Stomach (tissue), 4 donors: ENCODE measurements around the gene RPL7A.

Experiments
- EP300 ChIP-seq: sonication (generic); formaldehyde crosslinking; IDR thresholded peaks from one replicate; pipeline ENCODE4 v1.6.1; 2017; ENCODE audit warnings: antibody characterized with exemption
- POLR2A ChIP-seq, 4 donors: fragments of 450-650 bp; IDR thresholded peaks; one replicate each; pipeline ENCODE4 v1.6.1; 2016; ENCODE audit warnings: antibody characterized with exemption in 4 of 4, control low read depth in 2 of 4, mild to moderate bottlenecking in 1 of 4, moderate library complexity in 1 of 4
- POLR2AphosphoS5 ChIP-seq, 3 donors: sonication (generic); formaldehyde crosslinking; IDR thresholded peaks; one replicate each; pipeline ENCODE4 v1.6.1; 2016; ENCODE audit warnings: antibody characterized with exemption in 3 of 3
- TF ChIP-seq, protein P1 (sequence below), 7 experiments: fragments of 450-650 bp in 4 of 7; fragments of 200-600 bp in 3 of 7; sonication (generic) in 3 of 7; IDR thresholded peaks; one replicate each; pipeline ENCODE4 v1.5.1; 2016 to 2019; ENCODE audit warnings: antibody characterized with exemption in 7 of 7, control low read depth in 2 of 7, mild to moderate bottlenecking in 1 of 7

DNA sequence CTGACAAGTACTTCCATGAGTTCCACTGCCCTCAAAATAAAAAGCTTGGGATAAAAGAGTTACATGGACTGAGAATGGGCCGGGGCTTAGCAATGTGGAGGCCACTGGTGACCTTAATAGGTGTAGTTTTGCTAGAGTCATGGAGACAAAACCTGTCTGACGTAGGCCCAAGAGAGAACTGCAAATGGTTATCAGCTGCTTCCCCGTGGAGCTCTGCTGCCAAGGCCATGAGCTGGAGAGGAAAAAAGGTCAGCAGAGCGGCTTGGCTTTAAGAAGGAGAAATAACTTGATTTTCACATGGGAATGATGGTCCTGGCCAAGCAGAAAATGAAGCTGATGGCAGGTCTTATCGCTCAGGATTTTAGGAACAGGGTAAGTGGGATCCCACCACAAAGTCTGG, 8.4 kb upstream of the RPL7A start:
- TF ChIP-seq, protein P1, sequence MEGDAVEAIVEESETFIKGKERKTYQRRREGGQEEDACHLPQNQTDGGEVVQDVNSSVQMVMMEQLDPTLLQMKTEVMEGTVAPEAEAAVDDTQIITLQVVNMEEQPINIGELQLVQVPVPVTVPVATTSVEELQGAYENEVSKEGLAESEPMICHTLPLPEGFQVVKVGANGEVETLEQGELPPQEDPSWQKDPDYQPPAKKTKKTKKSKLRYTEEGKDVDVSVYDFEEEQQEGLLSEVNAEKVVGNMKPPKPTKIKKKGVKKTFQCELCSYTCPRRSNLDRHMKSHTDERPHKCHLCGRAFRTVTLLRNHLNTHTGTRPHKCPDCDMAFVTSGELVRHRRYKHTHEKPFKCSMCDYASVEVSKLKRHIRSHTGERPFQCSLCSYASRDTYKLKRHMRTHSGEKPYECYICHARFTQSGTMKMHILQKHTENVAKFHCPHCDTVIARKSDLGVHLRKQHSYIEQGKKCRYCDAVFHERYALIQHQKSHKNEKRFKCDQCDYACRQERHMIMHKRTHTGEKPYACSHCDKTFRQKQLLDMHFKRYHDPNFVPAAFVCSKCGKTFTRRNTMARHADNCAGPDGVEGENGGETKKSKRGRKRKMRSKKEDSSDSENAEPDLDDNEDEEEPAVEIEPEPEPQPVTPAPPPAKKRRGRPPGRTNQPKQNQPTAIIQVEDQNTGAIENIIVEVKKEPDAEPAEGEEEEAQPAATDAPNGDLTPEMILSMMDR (IDR thresholded peaks at IDR 0.05) = no peak
- no peak for TF ChIP-seq POLR2A (IDR thresholded peaks at IDR 0.05)
- TF ChIP-seq POLR2AphosphoS5 (IDR thresholded peaks at IDR 0.05) = no peak
- no peak for TF ChIP-seq EP300
